ENCODE data around the gene ATP6V0C.

ATP6V0C gene

GRCh38 chr16:2513405-2514332 is at the start of gene ATP6V0C:
TSS of gene ATP6V0C (plus strand) at chr16:2513952. CDS start at chr16:2514104, 152 bp downstream.
- H3K79me2 ChIP-seq (ENCODE audit: low read length), result peaks cover 49% of the 10 kb centered on the region
- peak within 1 kb of the TSS; percentile 98 for H3K4me3 ChIP-seq (ENCODE audit: low read length)
- no peaks in the 10 kb centered on the region for H3K9me3 ChIP-seq (replicated peaks; ENCODE audit: insufficient read depth, low read length)
- peaks cover 15% of the 10 kb centered on the region; the same call in 1 of the 2 replicates for H4K20me1 ChIP-seq (ENCODE audit: insufficient read depth, low read length)
- H3K4me1 ChIP-seq (ENCODE audit: low read length), result peaks cover 13% of the 10 kb centered on the region
- no peaks in the 10 kb centered on the region for H3K9me2 ChIP-seq (replicated peaks; ENCODE audit: insufficient read depth, low read length)
- peak; percentile 95 for DNase-seq
- H2AFZ ChIP-seq (ENCODE audit: low read length), result peak within 1 kb of the TSS; percentile 85
- H3K27ac ChIP-seq (ENCODE audit: low read length), result peak within 1 kb of the TSS; percentile 84
- TF ChIP-seq EZH2phosphoT487 (IDR thresholded peaks at IDR 0.05; ENCODE audit: low read length) (no peak), CTCF (IDR thresholded peaks at IDR 0.05; ENCODE audit: low read length) (no peak), EZH2 (optimal IDR thresholded peaks at IDR 0.05; ENCODE audit: low read depth, low read length) (no peak)
- peaks cover 6% of the 10 kb centered on the region; the same call in 1 of the 2 replicates for H3F3A ChIP-seq (ENCODE audit: insufficient read depth, low read length)
- peak within 1 kb of the TSS; percentile 97 for H3K9ac ChIP-seq (ENCODE audit: low read length)
- peak within 1 kb of the TSS; percentile 96 for H3K4me2 ChIP-seq (ENCODE audit: low read depth, low read length)
- H3K36me3 ChIP-seq (replicated peaks; ENCODE audit: insufficient read depth, low read length), result no peaks in the 10 kb centered on the region
- no peaks in the 10 kb centered on the region for H3K27me3 ChIP-seq (replicated peaks; ENCODE audit: insufficient read depth, low read length)

DNA sequence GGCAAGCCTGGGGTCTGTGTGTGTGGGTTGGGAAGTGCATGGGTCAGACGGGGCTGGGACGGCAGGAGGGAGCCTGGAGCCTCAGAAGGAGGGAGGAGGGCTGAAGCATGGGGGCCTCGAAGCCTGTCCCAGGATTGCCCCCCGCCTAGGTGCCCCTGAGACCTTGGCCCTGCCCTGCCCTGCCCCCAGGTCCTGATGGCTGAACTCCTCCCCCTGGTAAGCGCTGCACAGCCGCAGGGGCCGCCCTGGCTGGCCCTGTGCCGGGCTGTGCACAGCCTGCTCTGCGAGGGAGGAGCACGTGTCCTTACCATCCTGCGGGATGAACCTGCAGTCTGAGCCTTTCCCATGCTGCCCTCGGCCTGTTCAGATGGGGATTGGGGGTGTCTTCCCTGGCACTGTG is 49.4 kb upstream of the ATP6V0C start:
- Histone ChIP-seq H3K9me3 (replicated peaks; ENCODE audit: insufficient read depth, low read length) (no peaks in the 10 kb centered on the region), H3K27me3 (replicated peaks; ENCODE audit: insufficient read depth, low read length) (peaks cover 13% of the 10 kb centered on the region), H3K9ac (ENCODE audit: low read length) (no peak overlapping the region), H3F3A (ENCODE audit: insufficient read depth, low read length) (peaks cover 5% of the 10 kb centered on the region; the same call in 1 of the 2 replicates), H4K20me1 (ENCODE audit: insufficient read depth, low read length) (no peaks in the 10 kb centered on the region), H3K4me1 (ENCODE audit: low read length) (peaks cover 11% of the 10 kb centered on the region), H3K79me2 (ENCODE audit: low read length) (peaks cover 14% of the 10 kb centered on the region), H3K36me3 (replicated peaks; ENCODE audit: insufficient read depth, low read length) (no peaks in the 10 kb centered on the region), H2AFZ (ENCODE audit: low read length) (no peak overlapping the region), H3K27ac (ENCODE audit: low read length) (no peak overlapping the region), H3K9me2 (replicated peaks; ENCODE audit: insufficient read depth, low read length) (no peaks in the 10 kb centered on the region), H3K4me2 (ENCODE audit: low read depth, low read length) (no peak overlapping the region), H3K4me3 (ENCODE audit: low read length) (no peak overlapping the region)
- no peak for DNase-seq
- no peak for TF ChIP-seq EZH2phosphoT487 (IDR thresholded peaks at IDR 0.05; ENCODE audit: low read length)
- TF ChIP-seq EZH2 (optimal IDR thresholded peaks at IDR 0.05; ENCODE audit: low read depth, low read length), result no peak
- TF ChIP-seq CTCF (IDR thresholded peaks at IDR 0.05; ENCODE audit: low read length), result no peak

GRCh38 chr16:2465653-2466415 is 47.9 kb upstream of the ATP6V0C start:
- Histone ChIP-seq H3K4me3 (ENCODE audit: low read length) (no peak overlapping the region), H3K36me3 (replicated peaks; ENCODE audit: insufficient read depth, low read length) (no peaks in the 10 kb centered on the region), H4K20me1 (ENCODE audit: insufficient read depth, low read length) (no peaks in the 10 kb centered on the region), H3K4me2 (ENCODE audit: low read depth, low read length) (no peak overlapping the region), H3K9me2 (replicated peaks; ENCODE audit: insufficient read depth, low read length) (no peaks in the 10 kb centered on the region), H3K27ac (ENCODE audit: low read length) (no peak overlapping the region), H2AFZ (ENCODE audit: low read length) (no peak overlapping the region), H3K79me2 (ENCODE audit: low read length) (peaks cover 7% of the 10 kb centered on the region), H3K9ac (ENCODE audit: low read length) (no peak overlapping the region), H3F3A (ENCODE audit: insufficient read depth, low read length) (no peaks in the 10 kb centered on the region), H3K9me3 (replicated peaks; ENCODE audit: insufficient read depth, low read length) (no peaks in the 10 kb centered on the region), H3K27me3 (replicated peaks; ENCODE audit: insufficient read depth, low read length) (peaks cover 28% of the 10 kb centered on the region), H3K4me1 (ENCODE audit: low read length) (peaks cover 5% of the 10 kb centered on the region)
- no peak for DNase-seq
- no peak for TF ChIP-seq EZH2 (optimal IDR thresholded peaks at IDR 0.05; ENCODE audit: low read depth, low read length)
- peak; percentile 12; the same call in 1 of the 2 replicates for TF ChIP-seq CTCF (IDR thresholded peaks at IDR 0.05; ENCODE audit: low read length)
- TF ChIP-seq EZH2phosphoT487 (IDR thresholded peaks at IDR 0.05; ENCODE audit: low read length), result no peak

All from MM.1S (cell line).